ENCODE data around the gene SV2C.
A peak's percentile ranks its signal among the peaks of the same experiment; 100 is the strongest.

Gene SV2C

GRCh38 chr5:76250463-76250862 lies 167.3 kb downstream of the SV2C start:
- no peak for DNase-seq (ENCODE audit: low read depth in 2 of 2, low spot score in 1 of 2)

GRCh38 chr5:76251656-76252055 lies 168.5 kb downstream of the SV2C start:
- no peak for DNase-seq (ENCODE audit: low read depth in 2 of 2, low spot score in 1 of 2)

DNA sequence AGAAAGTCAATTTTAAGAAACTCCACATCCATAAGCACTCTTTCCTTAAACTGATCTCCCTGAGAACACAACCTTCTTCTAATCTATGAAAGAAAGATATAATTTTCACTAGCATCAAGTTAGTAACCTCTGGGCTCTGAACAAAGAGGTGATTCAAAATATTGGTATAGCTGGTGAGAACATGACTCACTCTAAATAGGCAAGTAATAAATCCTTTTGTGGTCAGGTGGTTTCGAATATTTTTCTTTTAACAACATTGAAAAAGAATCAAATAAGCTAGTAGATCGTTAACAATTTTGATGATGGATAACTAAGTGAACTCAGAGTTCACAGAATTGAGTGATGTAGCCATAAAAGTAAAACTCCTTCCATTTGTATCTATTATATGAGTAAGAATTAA lies 169.3 kb downstream of the SV2C start:
- no peak for DNase-seq (ENCODE audit: low read depth in 2 of 2, low spot score in 1 of 2)

DNA sequence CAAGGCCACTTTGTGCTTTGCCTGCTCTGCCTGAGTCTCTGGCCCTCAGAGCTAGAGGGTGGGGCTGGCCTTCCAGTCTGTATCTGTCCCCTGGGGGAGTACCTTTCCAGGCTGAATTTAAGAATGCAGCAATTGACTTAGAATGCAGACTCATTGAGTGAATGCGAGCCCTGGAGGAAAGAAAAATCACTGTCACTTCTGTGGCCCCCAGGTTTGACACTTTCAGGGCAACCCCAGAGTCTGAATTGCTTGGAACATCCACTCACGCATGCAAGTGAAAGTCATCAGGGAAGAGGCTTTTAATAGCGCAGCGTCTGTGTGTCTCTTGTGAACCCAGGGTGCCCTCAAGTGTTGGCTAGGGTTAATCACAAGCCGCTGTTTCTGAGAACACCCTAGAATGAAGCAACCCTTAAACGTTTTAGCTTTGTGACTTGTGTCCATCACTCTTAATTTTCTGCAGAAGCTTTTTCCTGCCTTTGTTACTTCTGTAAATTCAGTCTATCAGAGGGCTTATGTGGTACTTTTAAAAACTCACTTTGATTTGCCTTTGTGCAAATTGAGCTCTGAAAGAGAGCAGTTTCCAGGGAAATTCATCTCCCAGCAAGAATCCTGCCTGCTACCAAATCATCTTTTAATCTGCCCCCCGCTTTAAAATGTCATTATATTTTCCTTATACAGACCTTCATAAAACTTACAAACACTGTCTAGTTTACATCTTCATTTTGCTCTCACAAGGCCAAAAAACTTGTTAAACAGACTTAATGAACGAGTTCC lies 173.1 kb downstream of the SV2C start:
- peak; percentile 21 for DNase-seq (ENCODE audit: low read depth in 2 of 2, low spot score in 1 of 2)

- no peak for DNase-seq (ENCODE audit: low read depth in 2 of 2, low spot score in 1 of 2)
These were observed 174.1 kb downstream of the SV2C start for GRCh38 chr5:76257225-76257833.

GRCh38 chr5:76257897-76258296 lies 174.7 kb downstream of the SV2C start:
- no peak for DNase-seq (ENCODE audit: low read depth in 2 of 2, low spot score in 1 of 2)

- no peak for DNase-seq (ENCODE audit: low read depth in 2 of 2, low spot score in 1 of 2)
These were observed 181.5 kb downstream of the SV2C start for GRCh38 chr5:76264681-76265080.

DNA sequence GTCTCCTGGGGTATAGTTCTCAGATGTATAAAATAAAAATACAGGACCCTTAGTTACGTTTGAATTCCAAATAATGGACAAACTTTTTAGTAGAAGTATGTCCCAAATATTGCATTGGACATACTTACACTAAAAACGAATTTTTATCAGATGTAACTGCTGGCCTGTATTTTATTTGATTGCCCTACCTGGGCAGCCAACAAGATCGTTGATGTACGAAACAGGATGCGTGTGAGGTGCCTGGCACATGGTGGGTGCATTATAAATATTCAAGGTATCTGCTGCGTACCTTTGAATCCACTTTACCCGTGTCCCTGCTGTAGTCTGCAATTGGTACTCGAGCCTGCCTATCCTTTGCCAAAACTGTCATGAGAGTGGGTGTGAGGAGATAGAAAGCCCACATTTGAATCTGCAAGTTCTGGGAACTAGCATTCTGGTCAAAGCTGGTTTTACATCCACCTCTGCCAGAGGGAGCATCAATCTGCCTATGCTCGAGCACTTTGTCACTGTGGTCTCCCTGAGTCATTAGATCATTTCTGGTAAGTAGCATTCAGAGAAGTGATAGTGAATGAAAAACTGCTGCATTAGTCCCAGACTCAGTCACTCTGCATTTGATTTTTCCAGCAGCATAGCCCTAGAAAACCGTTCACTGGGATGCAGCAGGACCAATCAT lies 186.2 kb downstream of the SV2C start:
- DNase-seq (ENCODE audit: low read depth in 2 of 2, low spot score in 1 of 2): no peak

GRCh38 chr5:76269932-76270610 lies 186.9 kb downstream of the SV2C start:
- no peak for DNase-seq (ENCODE audit: low read depth in 2 of 2, low spot score in 1 of 2)

DNA sequence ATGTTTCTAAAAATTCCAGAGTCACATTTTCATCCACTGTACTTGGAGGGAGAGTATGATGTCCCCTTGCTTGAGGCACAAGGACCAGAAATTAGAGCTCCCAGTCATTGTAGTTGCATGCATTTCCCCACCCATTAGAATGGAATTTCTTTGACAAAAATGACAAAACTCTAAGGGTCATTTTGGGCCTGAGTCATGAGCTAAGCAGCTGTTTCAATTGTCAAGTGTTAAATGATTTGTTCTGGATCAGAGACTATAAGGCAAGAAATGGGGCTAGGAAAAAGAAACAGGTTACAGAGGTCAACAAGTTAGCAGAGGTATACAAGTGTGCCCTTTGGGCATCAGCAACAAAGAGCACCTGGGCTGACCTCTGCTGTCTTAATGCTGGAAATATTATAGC lies 188.7 kb downstream of the SV2C start:
- DNase-seq (ENCODE audit: low read depth in 2 of 2, low spot score in 1 of 2): no peak

- no peak for DNase-seq (ENCODE audit: low read depth in 2 of 2, low spot score in 1 of 2)
These were observed 190.2 kb downstream of the SV2C start for GRCh38 chr5:76273206-76273885.

DNA sequence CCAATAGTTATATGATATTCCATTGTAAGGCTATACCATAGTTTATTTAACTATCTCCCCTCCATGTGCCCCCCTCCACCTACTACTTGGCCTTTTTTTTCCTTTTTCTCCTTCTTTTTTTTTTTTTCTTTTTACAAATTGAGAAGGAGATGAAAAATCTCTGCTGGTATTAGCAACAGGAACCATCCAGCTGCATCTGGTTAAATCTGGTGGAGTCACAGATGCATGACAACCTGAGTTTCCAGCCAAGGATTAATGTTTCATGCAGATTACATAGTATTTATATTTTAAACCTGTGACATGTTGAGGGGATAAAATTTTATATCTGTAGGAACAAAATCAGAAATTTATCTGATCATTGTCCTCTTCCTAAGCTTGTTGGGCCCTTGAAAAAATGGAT lies 191.4 kb downstream of the SV2C start:
- DNase-seq (ENCODE audit: low read depth in 2 of 2, low spot score in 1 of 2): no peak

DNA sequence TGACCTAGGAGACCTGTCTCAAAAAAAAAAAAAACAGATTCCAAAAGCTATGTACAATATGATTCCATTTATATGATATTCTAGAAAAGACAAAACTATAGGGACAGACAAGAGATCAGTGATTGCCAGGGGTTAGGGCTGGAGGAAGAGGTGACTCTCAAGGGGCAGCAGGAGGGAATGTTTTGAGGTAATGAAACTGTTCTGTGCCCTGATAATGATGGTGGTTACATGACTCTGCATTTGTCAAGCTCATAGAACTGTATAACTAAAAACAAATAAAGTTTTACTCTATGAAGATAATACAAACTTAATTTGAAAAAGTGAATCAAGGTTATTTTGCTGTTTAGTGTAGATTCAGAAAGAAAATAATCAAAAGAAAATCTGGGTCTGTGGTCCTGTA lies 194.6 kb downstream of the SV2C start:
- no peak for DNase-seq (ENCODE audit: low read depth in 2 of 2, low spot score in 1 of 2)

- no peak for DNase-seq (ENCODE audit: low read depth in 2 of 2, low spot score in 1 of 2)
These were observed 195.1 kb downstream of the SV2C start for GRCh38 chr5:76278261-76278789.

GRCh38 chr5:76280494-76280893 lies 197.3 kb downstream of the SV2C start:
- DNase-seq (ENCODE audit: low read depth in 2 of 2, low spot score in 1 of 2): no peak

GRCh38 chr5:76283670-76284069 lies 200.5 kb downstream of the SV2C start:
- DNase-seq (ENCODE audit: low read depth in 2 of 2, low spot score in 1 of 2): no peak

DNA sequence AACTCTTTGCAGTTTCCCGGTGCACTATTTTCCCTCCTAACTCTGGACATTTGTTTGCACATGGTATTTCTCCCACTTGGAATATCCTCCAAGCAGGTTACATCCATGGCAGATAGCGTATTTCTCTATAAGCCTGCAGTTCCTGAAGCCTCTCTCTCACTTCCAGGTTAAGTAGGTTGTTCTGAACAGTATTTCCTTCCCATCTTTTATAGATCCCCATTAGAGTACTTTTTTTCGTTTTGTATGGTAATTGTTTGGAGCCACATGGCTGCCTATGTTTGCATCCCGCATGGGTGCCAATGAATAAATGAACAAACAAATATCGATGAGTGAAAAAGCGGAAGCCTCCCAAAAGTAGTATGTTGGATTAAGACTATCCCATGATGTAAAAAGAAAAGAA lies 206.5 kb downstream of the SV2C start:
- no peak for DNase-seq (ENCODE audit: low read depth in 2 of 2, low spot score in 1 of 2)

- DNase-seq (ENCODE audit: low read depth in 2 of 2, low spot score in 1 of 2): no peak
These were observed 207.2 kb downstream of the SV2C start for GRCh38 chr5:76290321-76290757.

GRCh38 chr5:76291305-76292077 lies 208.3 kb downstream of the SV2C start:
- no peak for DNase-seq (ENCODE audit: low read depth in 2 of 2, low spot score in 1 of 2)

DNA sequence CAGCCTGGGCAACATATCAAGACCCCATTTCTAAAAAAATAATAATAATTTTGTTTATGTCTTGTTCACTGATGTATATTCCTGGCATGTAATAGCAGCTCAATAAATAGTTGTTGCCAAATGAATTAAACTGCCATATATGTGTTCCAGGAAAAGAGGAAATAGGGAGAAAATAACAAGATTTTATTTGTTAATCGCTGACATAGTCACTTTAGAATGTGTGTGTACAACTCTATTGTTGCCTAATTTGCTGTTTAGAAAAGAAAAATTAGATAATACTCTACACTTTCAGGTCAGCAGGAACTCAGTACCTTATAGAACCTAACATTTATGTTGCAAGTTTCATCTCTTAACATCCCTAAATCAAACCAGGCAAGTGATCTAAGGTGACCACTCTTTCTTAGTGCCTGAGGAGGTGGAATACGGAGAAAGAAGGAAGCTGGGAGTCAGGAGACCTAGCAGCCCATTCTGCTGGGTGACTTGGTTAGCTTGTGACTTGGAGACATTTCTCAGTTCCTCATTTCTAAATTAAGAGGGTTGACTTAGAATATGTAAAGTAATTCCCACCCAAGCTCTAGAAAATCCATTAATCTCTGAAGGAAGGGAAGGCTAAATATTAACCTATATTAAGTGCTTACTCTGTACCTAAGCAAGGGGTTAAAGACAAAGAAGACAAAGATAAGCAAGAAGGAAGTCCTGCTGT lies 209.6 kb downstream of the SV2C start:
- DNase-seq (ENCODE audit: low read depth in 2 of 2, low spot score in 1 of 2): no peak
